ENCODE data around the gene RGS21. TPM values are rescaled to one million over a fixed set of nuclear protein-coding genes. Genes with fewer than 3 reads are reported as not detected.

Gene RGS21
- total RNA-seq, 4 donors from 2014 or later: not detected

- intact Hi-C loops (cut with DNase I): no loop called here
- DNase-seq: no peak
- H3K4me1 ChIP-seq: no peaks in the 10 kb centered on the region
- no peak overlapping the region for H3K27ac ChIP-seq
- no peaks in the 10 kb centered on the region for H3K9me3 ChIP-seq
- whole genome bisulfite sequencing, 2 donors: 94 to 98% methylated on average over 6 of the region's 6 CpGs
- TF ChIP-seq POLR2A (IDR thresholded peaks at IDR 0.05) (no peak), CTCF (IDR thresholded peaks at IDR 0.05) (no peak)
- no peaks in the 10 kb centered on the region for H3K27me3 ChIP-seq
- H3K4me3 ChIP-seq (replicated peaks in 1 of 3): no peak overlapping the region
- no peaks in the 10 kb centered on the region for H3K36me3 ChIP-seq
Observed at GRCh38 chr1:192327997-192328396, 11.2 kb downstream of the RGS21 start.

- Histone ChIP-seq H3K9me3 (no peaks in the 10 kb centered on the region), H3K4me3 (replicated peaks in 1 of 3) (no peak overlapping the region), H3K36me3 (no peaks in the 10 kb centered on the region), H3K27ac (no peak overlapping the region), H3K27me3 (no peaks in the 10 kb centered on the region), H3K4me1 (no peaks in the 10 kb centered on the region)
- no peak for DNase-seq
- intact Hi-C loops (cut with DNase I): no loop called here
- WGBS, 2 donors: 75 to 76% methylated on average over 6 of the region's 6 CpGs
- TF ChIP-seq POLR2A (IDR thresholded peaks at IDR 0.05) (no peak), CTCF (IDR thresholded peaks at IDR 0.05) (no peak)
Observed at GRCh38 chr1:192342842-192343241, 26.1 kb downstream of the RGS21 start.

- H3K4me3 ChIP-seq (replicated peaks in 1 of 3): no peak overlapping the region
- 67 to 68% methylated on average over 3 of the region's 3 CpGs for WGBS, 2 donors
- H3K9me3 ChIP-seq: no peaks in the 10 kb centered on the region
- no peaks in the 10 kb centered on the region for H3K4me1 ChIP-seq
- H3K27ac ChIP-seq: no peak overlapping the region
- no peaks in the 10 kb centered on the region for H3K36me3 ChIP-seq
- DNase-seq: no peak
- H3K27me3 ChIP-seq: no peaks in the 10 kb centered on the region
- no peak for TF ChIP-seq POLR2A (IDR thresholded peaks at IDR 0.05)
- no peak for TF ChIP-seq CTCF (IDR thresholded peaks at IDR 0.05)
- intact Hi-C loops (cut with DNase I): no loop called here
Observed at GRCh38 chr1:192343344-192343743, 26.6 kb downstream of the RGS21 start.

- Histone ChIP-seq H3K4me1 (no peaks in the 10 kb centered on the region), H3K27me3 (no peaks in the 10 kb centered on the region), H3K27ac (no peak overlapping the region), H3K36me3 (no peaks in the 10 kb centered on the region), H3K9me3 (no peaks in the 10 kb centered on the region), H3K4me3 (replicated peaks in 1 of 3) (no peak overlapping the region)
- 56 to 73% methylated on average over 1 of the region's 1 CpG for WGBS, 2 donors
- intact Hi-C loops (cut with DNase I): no loop called here
- DNase-seq: no peak
- no peak for TF ChIP-seq CTCF (IDR thresholded peaks at IDR 0.05)
- TF ChIP-seq POLR2A (IDR thresholded peaks at IDR 0.05): no peak
Observed at GRCh38 chr1:192349314-192349713, 32.5 kb downstream of the RGS21 start.

- H3K27me3 ChIP-seq: no peaks in the 10 kb centered on the region
- H3K4me1 ChIP-seq: no peaks in the 10 kb centered on the region
- no peaks in the 10 kb centered on the region for H3K36me3 ChIP-seq
- no peak overlapping the region for H3K27ac ChIP-seq
- no peak for DNase-seq
- TF ChIP-seq CTCF (IDR thresholded peaks at IDR 0.05) (no peak), POLR2A (IDR thresholded peaks at IDR 0.05) (no peak)
- intact Hi-C loops (cut with DNase I): no loop called here
- no peaks in the 10 kb centered on the region for H3K9me3 ChIP-seq
- WGBS, 2 donors: 54 to 63% methylated on average over 3 of the region's 3 CpGs
- no peak overlapping the region for H3K4me3 ChIP-seq (replicated peaks in 1 of 3)
Observed at GRCh38 chr1:192350356-192350755, 33.6 kb downstream of the RGS21 start.

Measured in thyroid gland (tissue), 4 donors.